Measurements from ENCODE around the gene PGLYRP2. TPM values are rescaled to one million over a fixed set of nuclear protein-coding genes. Genes with fewer than 3 reads are reported as not detected.
"Not testable (repeated sequence)": the region's sequence is repeated elsewhere in the genome, so short reads cannot be mapped to it uniquely, and the experiment has no call there.

Gene PGLYRP2
- total RNA-seq, 8 experiments from 2014 or later = 0.17 to 0.59 (median 0.32) TPM; not detected in 4

DNA sequence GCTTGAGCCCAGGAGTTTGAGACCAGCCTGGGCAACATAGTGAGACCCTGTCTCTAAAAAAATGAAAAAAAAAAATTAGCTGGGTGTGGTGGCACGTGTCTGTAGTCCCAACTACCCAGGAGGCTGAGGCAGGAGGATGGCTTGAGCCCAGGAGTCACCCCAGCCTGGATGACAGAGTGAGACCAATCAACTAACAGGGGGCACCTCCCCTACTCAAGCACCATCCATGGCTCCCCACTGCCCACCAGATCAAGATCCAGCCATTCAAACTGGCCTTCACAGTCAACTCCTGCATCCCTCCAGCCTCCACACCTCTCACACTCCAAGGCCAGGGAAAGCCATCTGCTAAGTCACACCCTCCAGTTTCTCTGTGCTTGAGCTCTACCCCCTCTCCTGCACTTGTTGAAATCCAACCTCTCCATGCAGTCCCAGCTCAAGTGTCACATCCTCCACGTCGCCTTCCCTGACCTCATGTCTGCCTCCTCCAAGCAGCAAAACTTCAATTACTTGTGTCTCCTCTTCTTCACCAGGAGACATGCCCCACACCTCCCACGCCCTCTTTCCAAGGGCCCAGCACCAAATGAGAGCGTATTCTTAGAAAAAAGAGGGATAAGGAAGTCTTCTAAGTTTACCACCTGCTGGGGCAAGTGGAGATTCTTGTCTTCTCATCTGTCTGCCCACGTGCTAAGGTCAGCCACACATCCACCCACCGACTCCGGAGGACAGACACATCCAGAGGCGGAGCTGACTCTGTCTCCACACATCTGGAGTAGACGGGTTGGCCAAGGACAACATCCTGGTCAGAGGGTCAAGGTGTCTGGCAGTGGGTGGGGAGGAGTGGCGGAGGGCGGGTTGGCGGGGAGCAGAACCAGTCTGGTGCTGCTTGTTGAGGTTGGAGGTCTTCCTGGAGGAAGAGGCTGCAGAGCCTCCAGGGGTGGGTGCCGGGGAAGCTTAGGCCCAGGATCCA is 28.1 kb upstream of the PGLYRP2 start:
- WGBS, 10 experiments = 0 to 83% (median 27%) methylated on average over 1 to 3 of the region's 14 CpGs; no CpG with 5 or more reads in 3 of the 10 experiments
- H3K27ac ChIP-seq = no peak overlapping the region
- in situ Hi-C loops (cut with MboI; ENCODE audit: low pct_unique_long_range_greater_than_20kb in 2 of 9, low sequenced_read_pairs in 9 of 9, unreplicated experiment in 9 of 9) = no loop called here
- H3K4me1 ChIP-seq (replicated peaks in 1 of 2) = no peaks in the 10 kb centered on the region
- no peak overlapping the region for H3K4me3 ChIP-seq
- ATAC-seq (replicated peaks in 6 of 8) = no peak

DNA sequence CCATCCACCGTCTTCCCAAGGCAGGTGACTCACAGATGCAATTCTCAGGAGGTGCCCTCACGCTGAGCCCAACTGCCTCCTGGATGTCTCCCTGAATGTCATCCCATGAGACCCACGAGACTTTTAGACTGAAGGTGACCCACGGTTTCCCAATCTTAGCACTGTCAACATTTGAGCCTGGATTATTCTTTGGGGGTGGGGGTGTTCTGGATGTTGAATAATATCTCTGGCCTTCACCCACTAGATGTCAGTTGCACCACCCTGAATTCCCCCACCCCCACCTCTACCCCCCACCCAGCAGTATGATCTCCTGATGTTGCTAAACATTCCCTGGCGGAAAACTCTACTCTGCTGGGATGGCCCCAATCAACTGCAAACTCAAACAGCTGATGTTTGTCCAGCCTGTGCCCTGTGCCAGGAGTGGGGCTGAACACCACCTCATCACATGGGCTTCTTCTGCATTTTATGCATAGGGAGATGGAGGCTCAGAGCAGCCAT is 26.8 kb upstream of the PGLYRP2 start:
- in situ Hi-C loops (cut with MboI; ENCODE audit: low pct_unique_long_range_greater_than_20kb in 2 of 9, low sequenced_read_pairs in 9 of 9, unreplicated experiment in 9 of 9) = no loop called here
- WGBS, 10 experiments = 0% methylated on average over 1 of the region's 5 CpGs; no CpG with 5 or more reads in 9 of the 10 experiments
- Histone ChIP-seq H3K27ac (no peak overlapping the region), H3K4me1 (replicated peaks in 1 of 2) (no peaks in the 10 kb centered on the region), H3K4me3 (no peak overlapping the region)
- no peak for ATAC-seq (replicated peaks in 6 of 8)

DNA sequence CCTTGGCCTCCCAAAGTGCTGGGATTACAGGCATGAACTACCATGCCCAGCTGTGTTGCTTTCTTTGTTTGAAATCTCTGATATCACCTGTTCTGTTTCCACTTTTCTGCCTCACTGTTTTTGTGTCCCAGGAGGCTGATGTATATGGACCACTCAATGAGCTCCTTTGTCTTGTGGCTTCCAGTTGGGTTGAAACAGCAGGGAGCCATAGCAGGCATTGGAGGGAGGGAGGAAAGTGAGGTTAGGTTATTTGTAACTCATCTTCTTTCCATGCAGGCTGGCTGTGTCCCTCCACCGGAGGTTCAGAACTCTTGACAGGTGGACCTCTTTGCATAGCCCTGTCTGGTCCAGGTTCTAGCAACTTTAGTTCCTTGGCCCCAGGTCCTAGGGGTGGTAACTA is 23.0 kb upstream of the PGLYRP2 start:
- H3K27ac ChIP-seq = no peak overlapping the region
- no peaks in the 10 kb centered on the region for H3K4me1 ChIP-seq (replicated peaks in 1 of 2)
- no peak overlapping the region for H3K4me3 ChIP-seq
- in situ Hi-C loops (cut with MboI; ENCODE audit: low pct_unique_long_range_greater_than_20kb in 2 of 9, low sequenced_read_pairs in 9 of 9, unreplicated experiment in 9 of 9) = no loop called here
- ATAC-seq (replicated peaks in 6 of 8) = no peak
- 17 to 67% (median 40%) methylated on average over 1 of the region's 1 CpG; no CpG with 5 or more reads in 4 of the 10 experiments for WGBS, 10 experiments

DNA sequence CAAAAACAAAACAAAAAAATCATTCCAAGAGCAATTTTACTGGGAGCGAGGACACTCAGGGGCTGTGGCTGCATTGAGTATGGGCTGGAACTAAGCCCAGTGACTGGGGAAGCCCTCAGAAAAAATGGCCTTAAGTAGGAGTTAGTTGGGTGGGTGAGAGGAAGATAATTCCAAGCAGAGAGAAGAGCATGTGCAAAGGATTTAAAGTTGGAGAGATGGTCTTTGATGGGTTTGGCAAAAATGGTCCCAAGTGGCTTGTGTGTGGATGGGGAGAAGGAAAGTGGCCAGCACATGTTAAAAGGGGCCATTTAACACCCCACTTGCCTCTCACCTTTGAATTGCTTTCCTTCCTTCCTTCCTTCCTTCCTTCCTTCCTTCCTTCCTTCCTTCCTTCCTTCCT is 22.3 kb upstream of the PGLYRP2 start:
- Histone ChIP-seq H3K4me1 (replicated peaks in 1 of 2) (no peaks in the 10 kb centered on the region), H3K27ac (no peak overlapping the region), H3K4me3 (no peak overlapping the region)
- ATAC-seq (replicated peaks in 6 of 8) = no peak
- in situ Hi-C loops (cut with MboI; ENCODE audit: low pct_unique_long_range_greater_than_20kb in 2 of 9, low sequenced_read_pairs in 9 of 9, unreplicated experiment in 9 of 9) = no loop called here
- WGBS, 10 experiments = 0 to 71% (median 23%) methylated on average over 1 of the region's 1 CpG; no CpG with 5 or more reads in 4 of the 10 experiments

DNA sequence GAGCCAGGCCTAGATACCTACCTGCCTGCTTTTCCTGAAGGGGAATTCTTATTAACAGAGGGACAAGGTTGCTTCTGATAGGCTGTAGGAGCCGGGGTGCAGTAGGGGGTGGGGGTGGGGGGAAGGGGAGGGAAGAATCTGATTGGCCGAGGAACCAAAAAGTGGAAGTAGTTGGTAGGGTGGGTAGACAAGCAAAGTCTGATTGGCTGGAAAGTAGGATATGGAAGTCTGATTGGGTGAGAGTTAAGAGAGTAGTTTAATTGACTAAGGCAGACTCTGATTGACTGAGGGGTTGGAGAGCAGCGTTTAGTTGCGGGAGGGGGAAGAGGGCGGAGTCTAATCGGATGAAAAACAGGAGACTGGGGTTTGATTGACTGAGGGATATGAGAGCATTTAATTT is 19.6 kb upstream of the PGLYRP2 start:
- no peak overlapping the region for H3K27ac ChIP-seq
- no peak for ATAC-seq (replicated peaks in 6 of 8)
- 80% methylated on average over 4 of the region's 6 CpGs; no CpG with 5 or more reads in 9 of the 10 experiments for WGBS, 10 experiments
- H3K4me3 ChIP-seq = no peak overlapping the region
- in situ Hi-C loops (cut with MboI; ENCODE audit: low pct_unique_long_range_greater_than_20kb in 2 of 9, low sequenced_read_pairs in 9 of 9, unreplicated experiment in 9 of 9) = no loop called here
- H3K4me1 ChIP-seq (replicated peaks in 1 of 2) = no peaks in the 10 kb centered on the region

DNA sequence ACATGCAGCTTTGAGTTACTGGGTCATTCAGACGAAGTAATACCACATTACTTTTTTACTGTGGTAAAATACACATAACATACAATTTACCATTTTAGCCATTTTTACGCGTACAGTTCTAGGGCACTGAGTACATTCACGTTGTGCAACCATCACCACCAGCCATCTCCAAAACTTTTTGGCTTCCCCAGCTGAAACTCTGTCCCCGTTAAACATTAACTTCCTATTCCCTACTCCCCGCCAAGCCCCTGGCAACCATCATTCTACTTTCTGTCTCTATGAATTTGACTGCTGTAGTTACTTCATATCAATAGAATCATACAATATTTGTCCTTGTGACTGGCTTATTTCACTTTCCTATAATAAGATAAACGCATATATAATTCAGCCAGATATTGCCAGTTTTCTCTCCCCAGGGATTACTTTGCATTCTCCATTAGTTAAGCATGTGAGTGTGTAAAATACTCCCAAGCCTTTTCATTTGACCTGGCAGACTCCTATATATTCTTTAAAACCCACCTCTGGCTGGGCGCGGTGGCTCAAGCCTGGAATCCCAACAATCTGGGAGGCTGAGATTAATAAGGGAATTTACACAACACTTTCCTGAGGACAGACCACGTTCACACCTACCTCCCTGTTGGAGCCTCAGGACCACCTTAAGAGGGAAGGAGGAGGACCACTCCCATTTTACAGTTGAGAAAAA is 19.0 kb upstream of the PGLYRP2 start:
- in situ Hi-C loops (cut with MboI; ENCODE audit: low pct_unique_long_range_greater_than_20kb in 2 of 9, low sequenced_read_pairs in 9 of 9, unreplicated experiment in 9 of 9) = no loop called here
- no peak overlapping the region for H3K4me3 ChIP-seq
- ATAC-seq (replicated peaks in 6 of 8) = no peak
- no peak overlapping the region for H3K27ac ChIP-seq
- no peaks in the 10 kb centered on the region for H3K4me1 ChIP-seq (replicated peaks in 1 of 2)
- WGBS, 10 experiments = 24 to 62% (median 56%) methylated on average over 3 to 9 of the region's 10 CpGs; no CpG with 5 or more reads in 1 of the 10 experiments

DNA sequence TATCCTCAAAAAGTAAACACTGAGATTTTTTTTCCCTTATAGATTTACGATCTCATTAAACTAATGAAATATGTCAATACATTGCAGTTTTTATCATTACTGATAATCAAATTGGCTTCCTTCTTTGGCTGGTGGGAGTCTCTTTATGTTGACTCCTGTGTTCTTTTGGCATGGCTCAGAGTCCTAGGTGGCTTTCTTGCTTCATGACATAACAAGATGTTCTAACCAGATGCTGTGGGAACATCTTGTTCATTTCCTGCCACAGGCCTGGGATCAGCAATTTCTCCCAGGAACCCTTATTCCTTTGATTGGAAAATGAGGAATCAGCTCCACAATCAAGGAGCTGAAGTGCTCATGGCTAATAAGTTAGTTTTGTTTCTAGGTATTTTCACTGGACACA is 15.8 kb upstream of the PGLYRP2 start:
- WGBS, 10 experiments = 60 to 100% (median 93%) methylated on average over 1 of the region's 1 CpG; no CpG with 5 or more reads in 2 of the 10 experiments
- no peak for ATAC-seq (replicated peaks in 6 of 8)
- in situ Hi-C loops (cut with MboI; ENCODE audit: low pct_unique_long_range_greater_than_20kb in 2 of 9, low sequenced_read_pairs in 9 of 9, unreplicated experiment in 9 of 9) = no loop called here
- Histone ChIP-seq H3K4me3 (no peak overlapping the region), H3K27ac (no peak overlapping the region), H3K4me1 (replicated peaks in 1 of 2) (no peaks in the 10 kb centered on the region)

DNA sequence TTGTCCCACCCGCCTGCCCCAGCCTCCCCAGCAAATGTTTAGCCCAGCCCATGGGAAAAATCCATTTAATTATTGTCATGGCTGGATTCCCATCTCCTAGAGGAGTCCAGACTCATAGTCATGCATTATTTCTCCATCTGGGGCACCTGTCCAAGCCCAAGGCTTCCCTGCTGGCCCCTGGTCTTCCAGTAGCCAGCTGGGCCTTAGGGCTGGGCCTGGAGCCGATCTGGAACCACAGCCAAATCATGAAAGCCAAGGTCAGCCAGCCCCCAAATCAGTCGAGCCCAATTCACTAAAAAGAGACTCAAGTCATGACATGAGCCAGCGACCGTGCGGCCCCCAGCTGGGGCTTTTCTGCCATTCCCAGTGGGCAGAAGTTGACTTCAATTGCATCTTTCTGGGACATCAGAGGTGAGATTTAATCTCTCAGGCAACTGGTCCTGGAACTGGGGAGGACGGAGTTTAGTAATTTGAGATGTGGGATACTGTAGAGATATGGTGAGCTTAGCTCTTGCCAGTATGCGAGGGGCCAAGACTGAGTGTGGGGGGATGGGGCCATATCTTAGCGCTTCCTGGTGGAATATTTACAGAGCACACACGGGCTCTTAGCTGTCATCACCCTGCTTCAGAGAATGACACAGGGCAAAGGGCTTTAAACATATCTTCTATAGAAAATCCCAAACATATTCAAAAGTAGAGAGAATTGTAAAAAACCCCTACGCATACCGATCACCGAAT is 9.4 kb upstream of the PGLYRP2 start:
- Histone ChIP-seq H3K4me3 (no peak overlapping the region), H3K4me1 (replicated peaks in 1 of 2) (no peaks in the 10 kb centered on the region), H3K27ac (no peak overlapping the region)
- in situ Hi-C loops (cut with MboI; ENCODE audit: low pct_unique_long_range_greater_than_20kb in 2 of 9, low sequenced_read_pairs in 9 of 9, unreplicated experiment in 9 of 9) = no loop called here
- 40 to 100% (median 72%) methylated on average over 1 to 11 of the region's 13 CpGs; no CpG with 5 or more reads in 1 of the 10 experiments for WGBS, 10 experiments
- peak in 1 of 8 experiments; percentile 86 for ATAC-seq (replicated peaks in 6 of 8)

DNA sequence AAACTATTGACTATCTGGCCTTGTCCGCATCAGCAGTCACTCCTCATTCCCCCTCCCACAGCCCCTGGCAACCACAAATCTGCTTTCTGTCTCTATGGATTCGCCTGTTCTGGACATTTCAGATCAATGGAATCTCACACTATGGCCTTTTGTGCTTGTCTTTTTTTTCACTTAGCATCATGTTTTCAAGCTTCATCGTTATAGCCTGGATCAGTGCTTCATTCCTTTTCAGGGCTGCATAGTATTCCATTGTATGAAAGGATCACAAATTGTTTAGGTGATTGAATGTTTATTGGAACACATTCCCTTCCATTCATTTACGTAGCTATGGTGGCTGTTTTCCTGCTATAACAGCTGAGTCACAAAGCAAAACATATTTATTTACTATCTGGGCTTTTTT is 7.7 kb upstream of the PGLYRP2 start:
- Histone ChIP-seq H3K27ac (no peak overlapping the region), H3K4me1 (replicated peaks in 1 of 2) (no peaks in the 10 kb centered on the region), H3K4me3 (no peak overlapping the region)
- no peak for ATAC-seq (replicated peaks in 6 of 8)
- in situ Hi-C loops (cut with MboI; ENCODE audit: low pct_unique_long_range_greater_than_20kb in 2 of 9, low sequenced_read_pairs in 9 of 9, unreplicated experiment in 9 of 9) = no loop called here
- 19 to 90% (median 69%) methylated on average over 2 to 4 of the region's 4 CpGs for WGBS, 10 experiments

DNA sequence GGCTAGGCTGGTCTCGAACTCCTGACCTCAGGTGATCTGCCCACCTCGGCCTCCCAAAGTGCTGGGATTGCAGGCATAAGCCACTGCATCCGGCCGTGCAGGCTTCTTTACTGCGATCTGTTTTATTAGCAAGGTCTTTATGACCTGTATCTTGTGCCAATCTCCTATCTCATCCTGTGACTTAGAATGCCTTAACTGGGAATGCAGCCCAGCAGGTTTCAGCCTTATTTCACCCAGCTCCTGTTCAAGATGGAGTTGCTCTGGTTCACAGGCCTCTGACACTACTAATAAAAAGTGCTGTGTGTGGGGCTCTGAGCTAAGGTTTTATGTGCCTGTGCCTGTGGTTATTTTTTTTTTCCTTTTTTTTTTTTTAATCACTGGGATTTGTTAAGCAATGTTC is 6.5 kb upstream of the PGLYRP2 start:
- H3K27ac ChIP-seq; H3K4me3 ChIP-seq; H3K4me1 ChIP-seq (replicated peaks in 1 of 2); in situ Hi-C loops (cut with MboI; ENCODE audit: low pct_unique_long_range_greater_than_20kb in 2 of 9, low sequenced_read_pairs in 9 of 9, unreplicated experiment in 9 of 9); ATAC-seq (replicated peaks in 6 of 8): not testable (repeated sequence)
- WGBS, 10 experiments = 57 to 100% (median 67%) methylated on average over 1 to 5 of the region's 5 CpGs; no CpG with 5 or more reads in 5 of the 10 experiments

DNA sequence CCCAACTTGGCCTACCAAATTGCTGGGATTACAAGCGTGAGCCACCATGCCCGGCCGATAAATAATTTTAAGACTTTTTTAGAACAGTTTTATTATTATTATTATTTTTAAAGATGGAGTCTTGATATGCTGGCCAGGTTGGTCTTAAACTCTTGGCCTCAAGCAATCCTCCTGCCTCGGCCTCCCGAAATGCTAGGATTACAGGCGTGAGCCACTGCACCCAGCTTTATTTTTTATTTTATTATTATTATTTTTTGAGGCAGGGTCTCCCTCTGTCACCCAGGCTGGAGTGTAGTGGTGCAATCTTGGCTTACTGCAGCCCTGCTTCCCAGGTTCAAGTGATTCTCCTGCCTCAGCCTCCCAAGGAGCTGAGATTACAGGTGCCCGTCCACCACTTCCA is 1.7 kb upstream of the PGLYRP2 start:
- in situ Hi-C loops (cut with MboI; ENCODE audit: low pct_unique_long_range_greater_than_20kb in 2 of 9, low sequenced_read_pairs in 9 of 9, unreplicated experiment in 9 of 9); H3K4me1 ChIP-seq (replicated peaks in 1 of 2); H3K4me3 ChIP-seq; ATAC-seq (replicated peaks in 6 of 8); H3K27ac ChIP-seq: not testable (repeated sequence)
- 26 to 100% (median 74%) methylated on average over 2 to 6 of the region's 7 CpGs; no CpG with 5 or more reads in 3 of the 10 experiments for WGBS, 10 experiments

DNA sequence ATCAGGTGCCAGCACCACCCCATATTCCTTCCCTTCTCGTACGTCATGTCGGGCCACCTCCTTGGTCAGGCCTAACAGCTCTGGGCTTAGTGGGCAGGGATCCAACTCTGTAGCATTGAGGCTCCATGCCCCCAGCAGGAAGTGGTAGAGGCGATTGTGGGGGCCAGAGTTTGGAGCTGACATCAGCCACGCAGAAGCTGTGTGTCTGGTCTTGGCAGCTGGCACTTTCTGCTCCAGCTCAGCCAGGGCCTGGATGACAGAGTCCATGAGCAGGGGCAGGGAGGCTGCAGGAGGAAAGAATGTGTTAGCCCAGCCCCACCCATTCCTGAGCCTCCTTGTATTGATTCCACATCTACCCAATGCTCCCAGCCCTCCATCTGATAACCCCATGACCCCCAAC is 3.0 kb downstream of the PGLYRP2 start:
- no peak for ATAC-seq (replicated peaks in 6 of 8)
- 33 to 80% (median 49%) methylated on average over 1 to 3 of the region's 5 CpGs; no CpG with 5 or more reads in 6 of the 10 experiments for WGBS, 10 experiments
- no peak overlapping the region for H3K4me3 ChIP-seq
- no peak overlapping the region for H3K27ac ChIP-seq
- no peaks in the 10 kb centered on the region for H3K4me1 ChIP-seq (replicated peaks in 1 of 2)
- in situ Hi-C loops (cut with MboI; ENCODE audit: low pct_unique_long_range_greater_than_20kb in 2 of 9, low sequenced_read_pairs in 9 of 9, unreplicated experiment in 9 of 9) = no loop called here

Measured in motor neuron (in vitro differentiated cells).